AG10803 (cell line): Measurements from ENCODE around the gene LRRC32.

ENCODE experiments used
- DNase-seq: peaks from one replicate; pipeline ENCODE4 v3.0.0; 2010; ENCODE audit warnings: low read depth
- H3K4me3 ChIP-seq: 2 replicates; pipeline ENCODE4 v1.5.1; 2011; ENCODE audit warnings: mild to moderate bottlenecking, low read length, control low read depth
- TF ChIP-seq, protein P1 (sequence below): conservative IDR thresholded peaks from 2 replicates; pipeline ENCODE4 v1.5.1; 2011; ENCODE audit warnings: mild to moderate bottlenecking, low read length, control low read depth, inconsistent platforms

Gene LRRC32

DNA sequence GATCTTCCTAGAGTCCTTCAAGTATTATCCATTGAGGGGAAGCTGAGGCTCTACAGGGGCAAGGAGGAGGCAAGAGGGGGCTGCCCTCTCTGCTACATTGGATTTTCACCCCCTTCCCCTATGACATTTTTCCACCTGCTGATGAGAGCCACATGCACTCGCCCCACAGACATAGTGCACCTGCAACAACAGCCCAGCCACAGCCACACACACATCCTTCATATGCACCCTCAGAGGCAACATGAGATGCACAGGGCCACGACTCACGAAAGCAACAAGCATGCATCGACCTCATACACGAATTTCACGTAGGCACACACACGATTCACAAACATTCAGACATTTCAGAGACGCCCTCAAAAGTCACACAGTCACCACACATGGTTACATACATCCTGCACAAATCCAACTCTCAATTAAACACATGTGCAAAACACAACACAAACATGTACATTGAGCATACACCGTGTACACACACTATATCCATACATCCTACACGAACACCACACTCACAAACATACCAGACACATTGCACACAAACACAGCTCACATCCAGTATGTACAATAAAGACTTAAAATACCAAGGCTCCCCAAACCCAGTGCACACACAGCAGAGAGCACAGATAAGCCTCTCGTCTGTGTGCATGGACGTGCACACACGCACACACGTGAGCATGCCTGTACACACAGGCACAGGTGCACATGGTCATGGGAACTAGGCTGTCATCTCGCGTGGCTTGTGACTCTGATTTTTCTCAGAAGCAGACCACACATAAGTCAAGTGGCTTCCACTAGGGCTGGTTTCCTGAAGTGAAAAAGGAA is 6.3 kb upstream of the LRRC32 start:
- H3K4me3 ChIP-seq, result no peak overlapping the region
- no peak for DNase-seq
- TF ChIP-seq, protein P1, sequence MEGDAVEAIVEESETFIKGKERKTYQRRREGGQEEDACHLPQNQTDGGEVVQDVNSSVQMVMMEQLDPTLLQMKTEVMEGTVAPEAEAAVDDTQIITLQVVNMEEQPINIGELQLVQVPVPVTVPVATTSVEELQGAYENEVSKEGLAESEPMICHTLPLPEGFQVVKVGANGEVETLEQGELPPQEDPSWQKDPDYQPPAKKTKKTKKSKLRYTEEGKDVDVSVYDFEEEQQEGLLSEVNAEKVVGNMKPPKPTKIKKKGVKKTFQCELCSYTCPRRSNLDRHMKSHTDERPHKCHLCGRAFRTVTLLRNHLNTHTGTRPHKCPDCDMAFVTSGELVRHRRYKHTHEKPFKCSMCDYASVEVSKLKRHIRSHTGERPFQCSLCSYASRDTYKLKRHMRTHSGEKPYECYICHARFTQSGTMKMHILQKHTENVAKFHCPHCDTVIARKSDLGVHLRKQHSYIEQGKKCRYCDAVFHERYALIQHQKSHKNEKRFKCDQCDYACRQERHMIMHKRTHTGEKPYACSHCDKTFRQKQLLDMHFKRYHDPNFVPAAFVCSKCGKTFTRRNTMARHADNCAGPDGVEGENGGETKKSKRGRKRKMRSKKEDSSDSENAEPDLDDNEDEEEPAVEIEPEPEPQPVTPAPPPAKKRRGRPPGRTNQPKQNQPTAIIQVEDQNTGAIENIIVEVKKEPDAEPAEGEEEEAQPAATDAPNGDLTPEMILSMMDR, result no peak

GRCh38 chr11:76674517-76675400 is 4.2 kb upstream of the LRRC32 start:
- TF ChIP-seq, protein P1, result no peak
- H3K4me3 ChIP-seq, result no peak overlapping the region
- DNase-seq, result no peak

DNA sequence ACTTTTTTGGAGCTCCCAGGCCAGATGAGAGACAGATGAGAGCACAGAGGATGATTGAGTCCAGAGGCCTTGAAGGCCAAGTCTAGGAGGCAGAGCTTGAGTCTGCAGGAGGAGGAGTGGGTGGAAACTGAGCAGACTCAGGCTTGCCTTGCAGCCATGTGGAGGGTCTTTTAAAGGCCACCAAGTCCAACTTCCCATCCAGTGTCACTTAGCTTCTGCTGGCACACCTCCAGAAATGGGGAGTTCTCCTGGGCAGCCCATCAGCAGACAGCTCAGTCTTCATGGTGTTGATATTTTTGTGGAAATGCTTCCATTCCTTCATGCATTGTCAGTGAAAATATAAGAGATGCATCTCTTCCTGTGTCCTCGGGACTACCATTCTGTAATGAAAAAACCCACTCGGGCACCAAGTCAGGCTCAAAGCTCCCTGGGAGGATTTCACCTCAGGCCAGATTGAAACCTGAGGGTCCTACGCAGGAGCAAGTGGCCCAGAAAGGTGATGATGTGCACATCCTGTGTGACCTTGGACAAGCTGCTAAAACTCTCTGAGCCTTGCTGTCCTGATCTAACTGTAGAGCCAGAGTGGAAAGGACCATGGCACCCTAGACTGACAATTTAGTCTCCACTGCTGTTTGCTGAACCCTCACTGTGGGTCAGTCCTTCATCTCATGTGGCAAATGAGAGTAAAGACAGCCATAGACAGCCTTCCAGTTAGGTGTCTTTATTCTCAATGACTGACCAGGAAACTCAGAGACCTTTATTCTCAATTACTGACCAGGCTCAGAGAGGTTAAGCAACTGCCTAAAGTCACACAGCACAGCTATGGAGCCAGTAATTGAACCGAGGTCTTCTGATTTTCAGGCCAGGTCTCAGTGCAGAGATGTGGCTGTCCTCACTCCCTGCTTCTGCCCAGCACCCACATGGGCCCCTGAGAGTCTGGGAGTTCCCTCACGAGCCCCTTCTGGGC is 2.9 kb upstream of the LRRC32 start:
- no peak overlapping the region for H3K4me3 ChIP-seq
- no peak for DNase-seq
- TF ChIP-seq, protein P1, result no peak

- TF ChIP-seq, protein P1, result no peak
- no peak for DNase-seq
- no peak overlapping the region for H3K4me3 ChIP-seq
Measured at GRCh38 chr11:76672431-76673175, 2.1 kb upstream of the LRRC32 start.

- no peak overlapping the region for H3K4me3 ChIP-seq
- no peak for DNase-seq
- TF ChIP-seq, protein P1, result no peak
Measured at GRCh38 chr11:76671626-76672309, 1.2 kb upstream of the LRRC32 start.

GRCh38 chr11:76671237-76671592 is 668 bp upstream of the LRRC32 start:
- TF ChIP-seq, protein P1, result no peak
- H3K4me3 ChIP-seq, result peak overlapping the region; percentile 65
- DNase-seq, result no peak
